Measurements from ENCODE around the gene MTR.

- TF ChIP-seq POLR2A (IDR thresholded peaks at IDR 0.05) (no peak), CTCF (IDR thresholded peaks at IDR 0.05) (no peak)
Measured at GRCh38 chr1:236951672-236952071, 156.6 kb downstream of the MTR start.
